A549 (cell line): ENCODE data around the gene TPRG1. TPM values are rescaled to one million over a fixed set of nuclear protein-coding genes. Genes with fewer than 3 reads are reported as not detected.

Source experiments
- ATAC-seq, 2 experiments: fragments of 200-7000 bp in 1 of 2; fragments of >200 bp in 1 of 2; cut with Nextera tagmentation in 1 of 2; cut with Tn5 transposase in 1 of 2; 3 replicates each; pipeline versions ENCODE4 v1.8.0 to v1.9.1; 2018 to 2020; ENCODE audit warnings: mild to moderate bottlenecking in 1 of 2, moderate library complexity in 1 of 2
- CTCF ChIA-PET: fragments of 300-600 bp; sonication (Branson Sonifier 250); formaldehyde crosslinking; extraction: SDS; loops from one replicate; lab custom pipeline; 2021; ENCODE audit warnings: antibody characterized with exemption, inconsistent platforms; lab: Yijun Ruan, JAX
- POLR2A ChIA-PET: fragments of 350-600 bp; formaldehyde crosslinking; extraction: SDS; loops from one replicate; lab custom pipeline; 2021; ENCODE audit warnings: antibody characterized with exemption, inconsistent platforms; lab: Yijun Ruan, JAX
- DNase-seq, 2 experiments: peaks; one replicate each; pipeline versions ENCODE4 v3.0.0 to v3.0.0-alpha.2; 2011 to 2016; ENCODE audit warnings: low read depth in 1 of 2, low spot score in 1 of 2
- FAIRE-seq: peaks from 2 replicates; lab custom pipeline; 2011; peaks lifted over from hg19 to GRCh38; lab: Jason Lieb, UNC
- H3K27ac ChIP-seq, 2 experiments: fragments of >200 bp; sonication (Bioruptor Twin); formaldehyde crosslinking; 3 replicates each; pipeline ENCODE4 v1.5.1; 2016 to 2017
- H3K4me1 ChIP-seq: fragments of >200 bp; sonication (Bioruptor Twin); formaldehyde crosslinking; 3 replicates; pipeline ENCODE4 v1.6.1; 2016
- H3K4me2 ChIP-seq: fragments of >200 bp; sonication (Bioruptor Twin); formaldehyde crosslinking; 3 replicates; pipeline ENCODE4 v1.6.1; 2016
- H3K4me3 ChIP-seq: fragments of >200 bp; sonication (Bioruptor Twin); formaldehyde crosslinking; 3 replicates; pipeline ENCODE4 v1.5.1; 2016
- H3K9me3 ChIP-seq: fragments of >200 bp; sonication (Bioruptor Twin); formaldehyde crosslinking; 3 replicates; pipeline ENCODE4 v1.6.1; 2016
- CBX8 ChIP-seq: fragments of 200-600 bp; sonication (generic); IDR thresholded peaks from 2 replicates; pipeline ENCODE4 v1.6.1; 2016
- CEBPB ChIP-seq, 2 experiments: fragments of >200 bp in 1 of 2; sonication (Bioruptor Twin) in 1 of 2; formaldehyde crosslinking in 1 of 2; IDR thresholded peaks; 2 replicates each; pipeline ENCODE4 v1.6.1; 2012 to 2016
- CHD2 ChIP-seq: fragments of 150-350 bp; IDR thresholded peaks from 2 replicates; pipeline ENCODE4 v1.6.1; 2014; ENCODE audit warnings: low read length; ENCODE audit not compliant: partially characterized antibody
- CHD4 ChIP-seq: fragments of 200-600 bp; sonication (generic); IDR thresholded peaks from 2 replicates; pipeline ENCODE4 v1.6.1; 2016; ENCODE audit warnings: antibody characterized with exemption, mild to moderate bottlenecking, borderline replicate concordance
- EHMT2 ChIP-seq: fragments of 200-600 bp; sonication (generic); IDR thresholded peaks from 2 replicates; pipeline ENCODE4 v1.6.1; 2016; ENCODE audit warnings: antibody characterized with exemption, low read depth, mild to moderate bottlenecking, moderate library complexity
- EP300 ChIP-seq, 2 experiments: fragments of >200 bp; sonication (Bioruptor Twin); formaldehyde crosslinking; IDR thresholded peaks; 2 replicates in 1 of 2; 3 replicates in 1 of 2; pipeline ENCODE4 v1.6.1; 2016 to 2017
- FOSB ChIP-seq: fragments of 250-450 bp; sonication (Bioruptor Pico); IDR thresholded peaks from 2 replicates; pipeline ENCODE4 v1.5.0; 2020; ENCODE audit warnings: mild to moderate bottlenecking, moderate library complexity
- FOSL2 ChIP-seq, 2 experiments: fragments of 450-650 bp in 1 of 2; fragments of >200 bp in 1 of 2; sonication (Bioruptor Twin) in 1 of 2; formaldehyde crosslinking; IDR thresholded peaks; 2 replicates each; pipeline versions ENCODE4 v1.5.0 to v1.6.1; 2016 to 2020; ENCODE audit warnings: mild to moderate bottlenecking in 1 of 2, moderate library complexity in 1 of 2
- FOXS1 ChIP-seq: fragments of 250-450 bp; sonication (Bioruptor Pico); IDR thresholded peaks from 2 replicates; pipeline ENCODE4 v1.5.0; 2020; ENCODE audit warnings: mild to moderate bottlenecking, moderate library complexity
- HDAC2 ChIP-seq: fragments of 200-600 bp; sonication (generic); IDR thresholded peaks from 2 replicates; pipeline ENCODE4 v1.6.1; 2016
- HEYL ChIP-seq: fragments of 250-450 bp; sonication (Bioruptor Pico); IDR thresholded peaks from 2 replicates; pipeline ENCODE4 v1.8.0; 2021; ENCODE audit warnings: mild to moderate bottlenecking, moderate library complexity
- KDM5A ChIP-seq: fragments of 200-600 bp; sonication (generic); IDR thresholded peaks from 2 replicates; pipeline ENCODE4 v1.6.1; 2016; ENCODE audit warnings: antibody characterized with exemption, mild to moderate bottlenecking
- PHF8 ChIP-seq: fragments of 200-600 bp; sonication (generic); IDR thresholded peaks from 2 replicates; pipeline ENCODE4 v1.6.1; 2016; ENCODE audit warnings: low read depth, mild to moderate bottlenecking, antibody characterized with exemption, moderate library complexity, borderline replicate concordance
- RARB ChIP-seq: fragments of 250-450 bp; sonication (Bioruptor Pico); IDR thresholded peaks from 2 replicates; pipeline ENCODE4 v1.8.0; 2021; ENCODE audit warnings: mild to moderate bottlenecking, moderate library complexity
- RFX5 ChIP-seq: fragments of 450-650 bp; IDR thresholded peaks from 2 replicates; pipeline ENCODE4 v1.7.1; 2014; ENCODE audit warnings: antibody characterized with exemption, mild to moderate bottlenecking, moderate library complexity
- RNF2 ChIP-seq: fragments of 200-600 bp; sonication (generic); IDR thresholded peaks from 2 replicates; pipeline ENCODE4 v1.6.1; 2016; ENCODE audit warnings: low read depth, mild to moderate bottlenecking, antibody characterized with exemption, moderate library complexity, borderline replicate concordance
- SREBF2 ChIP-seq: fragments of 450-650 bp; IDR thresholded peaks from 2 replicates; pipeline ENCODE4 v1.6.1; 2014; ENCODE audit warnings: mild to moderate bottlenecking, moderate library complexity
- ZFP36 ChIP-seq: fragments of 450-650 bp; IDR thresholded peaks from 2 replicates; pipeline ENCODE4 v1.6.1; 2014; ENCODE audit warnings: borderline replicate concordance; ENCODE audit not compliant: partially characterized antibody
- ZSCAN20 ChIP-seq: fragments of 250-450 bp; sonication (Bioruptor Pico); IDR thresholded peaks from 2 replicates; pipeline ENCODE4 v1.8.0; 2022; ENCODE audit warnings: mild to moderate bottlenecking, moderate library complexity
- WGBS: methylation state at CpG from one replicate; pipeline ENCODE4 v1.1.6; 2017; ENCODE audit errors: missing lambda C conversion rate; 5-methylcytosine and 5-hydroxymethylcytosine counted together
- polyA plus RNA-seq, 4 experiments: library from polyadenylated mRNA; depleted of rRNA in 3 of 4; stranded (reverse); fragments of >200 nt; fragmentation: RNase III in 1 of 4; extraction: RNeasy Plus Mini Kit Qiagen cat#74134 plus additional on column Dnase treatment in 1 of 4; gene quantifications; 2 replicates in 3 of 4; 3 replicates in 1 of 4; pipeline ENCODE4 v1.2.3, GENCODE V29; 2011 to 2017
- TF ChIP-seq, protein P1 (sequence below): fragments of >200 bp; sonication (Bioruptor Twin); formaldehyde crosslinking; IDR thresholded peaks from 2 replicates; pipeline ENCODE4 v1.6.1; 2016
- TF ChIP-seq, protein P2 (sequence below): fragments of 250-450 bp; sonication (Bioruptor Pico); IDR thresholded peaks from 2 replicates; pipeline ENCODE4 v1.5.0; 2021; ENCODE audit warnings: mild to moderate bottlenecking, moderate library complexity, borderline replicate concordance
- TF ChIP-seq, protein P3 (sequence below): fragments of 250-450 bp; sonication (Bioruptor Pico); IDR thresholded peaks from 2 replicates; pipeline ENCODE4 v1.5.0; 2020; ENCODE audit warnings: low read depth, mild to moderate bottlenecking, moderate library complexity
- TF ChIP-seq, protein P4 (sequence below): fragments of 150-350 bp; IDR thresholded peaks from 2 replicates; pipeline ENCODE4 v1.6.1; 2014; ENCODE audit warnings: low read depth, mild to moderate bottlenecking, low read length
- TF ChIP-seq, protein P5 (sequence below): IDR thresholded peaks from 2 replicates; pipeline ENCODE4 v1.6.1; 2012
- TF ChIP-seq, protein P6 (sequence below): fragments of 200-600 bp; sonication (generic); IDR thresholded peaks from 2 replicates; pipeline ENCODE4 v1.6.1; 2016; ENCODE audit warnings: antibody characterized with exemption, mild to moderate bottlenecking, moderate library complexity

TPRG1 gene
- polyA plus RNA-seq, 2 of the 4 experiments (the other 2 are of a cell fraction): 0.21 to 1.1 TPM

DNA sequence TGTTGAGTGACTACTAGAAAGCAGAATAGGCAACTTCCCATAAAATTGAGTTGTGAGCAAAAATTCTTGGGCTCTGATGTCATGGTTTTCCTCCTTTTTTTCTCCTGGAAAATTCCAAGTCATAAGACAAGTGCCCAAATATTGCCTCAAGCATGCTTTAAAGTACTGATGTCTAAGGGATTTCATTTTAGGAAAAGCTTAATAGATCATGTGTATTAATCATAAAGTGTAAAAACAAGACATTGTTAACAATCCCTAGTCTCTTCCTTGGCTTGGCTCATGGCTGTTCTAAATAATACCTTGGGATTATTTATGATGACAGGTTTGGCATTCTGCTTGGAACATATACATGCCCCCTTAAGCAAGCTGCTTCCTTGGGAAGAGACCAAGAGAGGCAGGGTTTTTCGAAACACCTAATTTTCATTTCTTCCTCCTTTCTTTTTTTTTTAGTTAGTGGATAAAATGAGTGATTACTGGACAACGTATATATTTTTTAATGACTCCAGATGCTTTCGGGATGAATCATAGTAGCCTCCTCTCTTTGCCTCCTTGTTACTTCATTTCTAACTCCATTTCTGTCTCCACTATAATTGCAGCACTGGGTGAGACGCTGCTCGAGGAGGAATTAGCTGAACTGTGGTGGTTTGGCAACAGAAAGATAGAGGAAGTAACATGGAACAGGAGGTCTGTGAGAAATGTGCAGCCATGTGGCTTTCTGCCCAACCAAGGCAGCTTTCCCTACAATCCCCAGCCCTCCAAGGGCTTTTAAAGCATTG lies 104.9 kb downstream of the TPRG1 start:
- H3K4me3 ChIP-seq: no peak overlapping the region
- FAIRE-seq: no peak

DNA sequence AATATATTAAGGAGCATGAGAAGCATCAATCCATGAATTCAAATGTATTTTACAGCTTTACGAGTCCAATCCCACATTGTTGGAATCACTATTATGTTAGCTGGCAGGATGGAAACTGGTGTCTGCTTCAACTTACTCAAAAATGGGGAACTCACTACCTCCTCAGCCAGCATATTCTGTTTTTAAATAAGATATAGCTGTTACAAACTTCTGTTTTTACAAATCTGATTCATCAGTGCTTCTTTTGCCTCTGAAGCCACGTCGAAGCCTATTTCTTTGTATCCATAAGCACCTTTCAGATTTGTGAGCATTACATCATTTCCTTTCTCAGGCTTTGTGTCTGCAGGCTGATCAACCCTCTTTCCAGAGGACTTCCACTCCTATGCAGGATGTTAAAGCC lies 105.9 kb downstream of the TPRG1 start:
- H3K27ac ChIP-seq: peak overlapping the region in 1 of 2 experiments; percentile 60; a peak in 3 of 6 replicates
- TF ChIP-seq FOXS1 (no peak), FOSL2 (IDR thresholded peaks at IDR 0.05) (no peak), FOSL2 (CRISPR knock-in tag; IDR thresholded peaks at IDR 0.05) (no peak), CHD4 (no peak), HEYL (CRISPR knock-in tag) (no peak), CEBPB (IDR thresholded peaks at IDR 0.05) (no peak), FOSB (CRISPR knock-in tag) (no peak), CHD2 (no peak), EP300 (IDR thresholded peaks at IDR 0.05) (no peak), KDM5A (no peak), SREBF2 (no peak), RARB (no peak), PHF8 (no peak), RFX5 (no peak), ZSCAN20 (no peak)
- TF ChIP-seq, protein P1, sequence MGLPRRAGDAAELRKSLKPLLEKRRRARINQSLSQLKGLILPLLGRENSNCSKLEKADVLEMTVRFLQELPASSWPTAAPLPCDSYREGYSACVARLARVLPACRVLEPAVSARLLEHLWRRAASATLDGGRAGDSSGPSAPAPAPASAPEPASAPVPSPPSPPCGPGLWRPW: no peak
- TF ChIP-seq, protein P2, sequence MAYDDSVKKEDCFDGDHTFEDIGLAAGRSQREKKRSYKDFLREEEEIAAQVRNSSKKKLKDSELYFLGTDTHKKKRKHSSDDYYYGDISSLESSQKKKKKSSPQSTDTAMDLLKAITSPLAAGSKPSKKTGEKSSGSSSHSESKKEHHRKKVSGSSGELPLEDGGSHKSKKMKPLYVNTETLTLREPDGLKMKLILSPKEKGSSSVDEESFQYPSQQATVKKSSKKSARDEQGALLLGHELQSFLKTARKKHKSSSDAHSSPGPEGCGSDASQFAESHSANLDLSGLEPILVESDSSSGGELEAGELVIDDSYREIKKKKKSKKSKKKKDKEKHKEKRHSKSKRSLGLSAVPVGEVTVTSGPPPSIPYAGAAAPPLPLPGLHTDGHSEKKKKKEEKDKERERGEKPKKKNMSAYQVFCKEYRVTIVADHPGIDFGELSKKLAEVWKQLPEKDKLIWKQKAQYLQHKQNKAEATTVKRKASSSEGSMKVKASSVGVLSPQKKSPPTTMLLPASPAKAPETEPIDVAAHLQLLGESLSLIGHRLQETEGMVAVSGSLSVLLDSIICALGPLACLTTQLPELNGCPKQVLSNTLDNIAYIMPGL (CRISPR knock-in tag): no peak
- WGBS: 91% methylated on average over 3 of the region's 3 CpGs
- DNase-seq (no peak), ATAC-seq (no peak), FAIRE-seq (no peak)
- POLR2A ChIA-PET: no interaction called here
- CTCF ChIA-PET: interaction anchor here (1.1 to 1.2 kb wide), 2 partner anchors 13 to 671 kb away, joined by 3 read pairs; no protein-coding TSS in a partner anchor
- peaks cover 24% of the 10 kb centered on the region; the same call in 2 of the 3 replicates for H3K4me1 ChIP-seq
- H3K9me3 ChIP-seq: no peaks in the 10 kb centered on the region; the same call in 2 of the 3 replicates
- H3K4me3 ChIP-seq: no peak overlapping the region
- no peak overlapping the region for H3K4me2 ChIP-seq

More for the DNA sequence above, 104.9 kb downstream of the TPRG1 start:
- 74% methylated on average over 5 of the region's 5 CpGs for WGBS
- peaks cover 24% of the 10 kb centered on the region; the same call in 2 of the 3 replicates for H3K4me1 ChIP-seq
- no peak for TF ChIP-seq CBX8
- no peak for TF ChIP-seq SREBF2
- TF ChIP-seq RFX5: no peak
- TF ChIP-seq, protein P3, sequence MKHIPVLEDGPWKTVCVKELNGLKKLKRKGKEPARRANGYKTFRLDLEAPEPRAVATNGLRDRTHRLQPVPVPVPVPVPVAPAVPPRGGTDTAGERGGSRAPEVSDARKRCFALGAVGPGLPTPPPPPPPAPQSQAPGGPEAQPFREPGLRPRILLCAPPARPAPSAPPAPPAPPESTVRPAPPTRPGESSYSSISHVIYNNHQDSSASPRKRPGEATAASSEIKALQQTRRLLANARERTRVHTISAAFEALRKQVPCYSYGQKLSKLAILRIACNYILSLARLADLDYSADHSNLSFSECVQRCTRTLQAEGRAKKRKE: no peak
- TF ChIP-seq EHMT2: no peak
- no peak for TF ChIP-seq CEBPB (IDR thresholded peaks at IDR 0.05)
- no peak for TF ChIP-seq RNF2
- TF ChIP-seq, protein P4, sequence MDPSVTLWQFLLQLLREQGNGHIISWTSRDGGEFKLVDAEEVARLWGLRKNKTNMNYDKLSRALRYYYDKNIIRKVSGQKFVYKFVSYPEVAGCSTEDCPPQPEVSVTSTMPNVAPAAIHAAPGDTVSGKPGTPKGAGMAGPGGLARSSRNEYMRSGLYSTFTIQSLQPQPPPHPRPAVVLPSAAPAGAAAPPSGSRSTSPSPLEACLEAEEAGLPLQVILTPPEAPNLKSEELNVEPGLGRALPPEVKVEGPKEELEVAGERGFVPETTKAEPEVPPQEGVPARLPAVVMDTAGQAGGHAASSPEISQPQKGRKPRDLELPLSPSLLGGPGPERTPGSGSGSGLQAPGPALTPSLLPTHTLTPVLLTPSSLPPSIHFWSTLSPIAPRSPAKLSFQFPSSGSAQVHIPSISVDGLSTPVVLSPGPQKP: no peak
- no peak for TF ChIP-seq ZFP36
- TF ChIP-seq, protein P5, sequence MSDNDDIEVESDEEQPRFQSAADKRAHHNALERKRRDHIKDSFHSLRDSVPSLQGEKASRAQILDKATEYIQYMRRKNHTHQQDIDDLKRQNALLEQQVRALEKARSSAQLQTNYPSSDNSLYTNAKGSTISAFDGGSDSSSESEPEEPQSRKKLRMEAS: no peak
- no peak for TF ChIP-seq HDAC2
- TF ChIP-seq, protein P6, sequence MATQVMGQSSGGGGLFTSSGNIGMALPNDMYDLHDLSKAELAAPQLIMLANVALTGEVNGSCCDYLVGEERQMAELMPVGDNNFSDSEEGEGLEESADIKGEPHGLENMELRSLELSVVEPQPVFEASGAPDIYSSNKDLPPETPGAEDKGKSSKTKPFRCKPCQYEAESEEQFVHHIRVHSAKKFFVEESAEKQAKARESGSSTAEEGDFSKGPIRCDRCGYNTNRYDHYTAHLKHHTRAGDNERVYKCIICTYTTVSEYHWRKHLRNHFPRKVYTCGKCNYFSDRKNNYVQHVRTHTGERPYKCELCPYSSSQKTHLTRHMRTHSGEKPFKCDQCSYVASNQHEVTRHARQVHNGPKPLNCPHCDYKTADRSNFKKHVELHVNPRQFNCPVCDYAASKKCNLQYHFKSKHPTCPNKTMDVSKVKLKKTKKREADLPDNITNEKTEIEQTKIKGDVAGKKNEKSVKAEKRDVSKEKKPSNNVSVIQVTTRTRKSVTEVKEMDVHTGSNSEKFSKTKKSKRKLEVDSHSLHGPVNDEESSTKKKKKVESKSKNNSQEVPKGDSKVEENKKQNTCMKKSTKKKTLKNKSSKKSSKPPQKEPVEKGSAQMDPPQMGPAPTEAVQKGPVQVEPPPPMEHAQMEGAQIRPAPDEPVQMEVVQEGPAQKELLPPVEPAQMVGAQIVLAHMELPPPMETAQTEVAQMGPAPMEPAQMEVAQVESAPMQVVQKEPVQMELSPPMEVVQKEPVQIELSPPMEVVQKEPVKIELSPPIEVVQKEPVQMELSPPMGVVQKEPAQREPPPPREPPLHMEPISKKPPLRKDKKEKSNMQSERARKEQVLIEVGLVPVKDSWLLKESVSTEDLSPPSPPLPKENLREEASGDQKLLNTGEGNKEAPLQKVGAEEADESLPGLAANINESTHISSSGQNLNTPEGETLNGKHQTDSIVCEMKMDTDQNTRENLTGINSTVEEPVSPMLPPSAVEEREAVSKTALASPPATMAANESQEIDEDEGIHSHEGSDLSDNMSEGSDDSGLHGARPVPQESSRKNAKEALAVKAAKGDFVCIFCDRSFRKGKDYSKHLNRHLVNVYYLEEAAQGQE: no peak
- POLR2A ChIA-PET: no interaction called here
- no peak for ATAC-seq
- CTCF ChIA-PET: interaction anchor here (1.1 to 1.9 kb wide), 4 partner anchors 14 to 672 kb away, joined by 3 to 4 read pairs (median 3); no protein-coding TSS in a partner anchor
- peak overlapping the region; percentile 49 to 82 for H3K27ac ChIP-seq
- 0 out of 3 replicates have a peak overlapping the region, but pooled peaks have one; percentile 13 for H3K4me2 ChIP-seq
- H3K9me3 ChIP-seq: no peaks in the 10 kb centered on the region; the same call in 2 of the 3 replicates
- DNase-seq: no peak
